OCI-LY1 (cell line): ENCODE data around the gene SH3RF1.

Source experiments
- EZH2 ChIP-seq: fragments of 200-600 bp; sonication (generic), shearing (Covaris generic); IDR thresholded peaks from 2 replicates; pipeline ENCODE4 v1.8.0; 2017; ENCODE audit warnings: borderline replicate concordance, mixed run types, mild to moderate bottlenecking, antibody characterized with exemption, low read length, moderate library complexity, mixed read lengths
- TF ChIP-seq, protein P1 (sequence below): fragments of 200-600 bp; sonication (generic), shearing (Covaris generic); IDR thresholded peaks from 2 replicates; pipeline ENCODE4 v1.5.1; 2017; ENCODE audit warnings: mild to moderate bottlenecking, antibody characterized with exemption, low read length, moderate library complexity, mixed read lengths

DNA sequence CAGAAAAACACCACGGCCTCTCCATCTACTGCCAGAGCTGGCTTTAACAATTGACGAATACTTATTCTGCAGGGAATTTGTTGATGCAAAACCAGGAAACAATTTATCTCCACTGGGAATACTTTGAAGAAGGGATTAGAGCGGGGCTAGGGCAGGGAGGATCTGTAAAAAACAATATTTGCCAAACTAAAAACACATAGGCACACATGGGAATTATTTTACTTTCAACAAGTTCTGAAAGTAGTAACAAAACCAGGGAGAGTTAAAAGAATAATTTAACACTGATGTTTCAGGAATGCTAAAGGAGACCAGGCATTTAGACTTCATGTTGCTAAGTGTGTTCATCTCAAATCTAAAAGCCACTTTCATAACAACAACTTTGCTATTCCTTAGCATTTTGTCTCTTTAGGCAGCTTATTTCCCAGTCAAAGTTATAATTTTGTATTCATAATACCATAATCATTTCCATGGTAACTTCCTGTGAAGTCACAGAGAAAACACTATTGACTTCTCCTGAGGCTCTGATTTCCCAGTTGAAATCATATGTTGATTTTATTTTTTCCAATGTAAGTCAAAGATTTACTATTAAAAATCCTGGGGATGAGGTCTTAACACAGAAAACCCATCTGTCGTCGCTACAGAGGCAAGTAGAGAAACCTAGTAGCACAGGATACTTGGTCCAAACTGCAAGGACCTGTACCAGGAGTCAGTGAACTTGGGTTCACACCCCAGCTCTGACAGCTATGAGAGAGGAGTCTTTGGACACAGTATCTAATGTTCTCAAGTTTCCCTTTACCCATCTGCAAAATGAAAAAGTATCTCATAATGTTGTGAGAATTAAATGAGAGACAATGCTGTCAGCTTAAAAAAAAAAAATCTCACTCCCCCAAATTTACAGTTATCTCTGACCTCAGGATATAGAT lies 69.3 kb downstream of the SH3RF1 start:
- TF ChIP-seq, protein P1, sequence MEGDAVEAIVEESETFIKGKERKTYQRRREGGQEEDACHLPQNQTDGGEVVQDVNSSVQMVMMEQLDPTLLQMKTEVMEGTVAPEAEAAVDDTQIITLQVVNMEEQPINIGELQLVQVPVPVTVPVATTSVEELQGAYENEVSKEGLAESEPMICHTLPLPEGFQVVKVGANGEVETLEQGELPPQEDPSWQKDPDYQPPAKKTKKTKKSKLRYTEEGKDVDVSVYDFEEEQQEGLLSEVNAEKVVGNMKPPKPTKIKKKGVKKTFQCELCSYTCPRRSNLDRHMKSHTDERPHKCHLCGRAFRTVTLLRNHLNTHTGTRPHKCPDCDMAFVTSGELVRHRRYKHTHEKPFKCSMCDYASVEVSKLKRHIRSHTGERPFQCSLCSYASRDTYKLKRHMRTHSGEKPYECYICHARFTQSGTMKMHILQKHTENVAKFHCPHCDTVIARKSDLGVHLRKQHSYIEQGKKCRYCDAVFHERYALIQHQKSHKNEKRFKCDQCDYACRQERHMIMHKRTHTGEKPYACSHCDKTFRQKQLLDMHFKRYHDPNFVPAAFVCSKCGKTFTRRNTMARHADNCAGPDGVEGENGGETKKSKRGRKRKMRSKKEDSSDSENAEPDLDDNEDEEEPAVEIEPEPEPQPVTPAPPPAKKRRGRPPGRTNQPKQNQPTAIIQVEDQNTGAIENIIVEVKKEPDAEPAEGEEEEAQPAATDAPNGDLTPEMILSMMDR, result no peak
- no peak for TF ChIP-seq EZH2
